ENCODE measurements around the gene TCP11.

TCP11 gene

GRCh38 chr6:35170891-35171290 lies 29.8 kb upstream of the TCP11 start:
- no peak for DNase-seq

- DNase-seq = no peak
These were observed 29.0 kb upstream of the TCP11 start for GRCh38 chr6:35170166-35170565.

GRCh38 chr6:35168461-35168861 lies 27.3 kb upstream of the TCP11 start:
- no peak for DNase-seq

- no peak for DNase-seq
These were observed 26.4 kb upstream of the TCP11 start for GRCh38 chr6:35167505-35167904.

DNA sequence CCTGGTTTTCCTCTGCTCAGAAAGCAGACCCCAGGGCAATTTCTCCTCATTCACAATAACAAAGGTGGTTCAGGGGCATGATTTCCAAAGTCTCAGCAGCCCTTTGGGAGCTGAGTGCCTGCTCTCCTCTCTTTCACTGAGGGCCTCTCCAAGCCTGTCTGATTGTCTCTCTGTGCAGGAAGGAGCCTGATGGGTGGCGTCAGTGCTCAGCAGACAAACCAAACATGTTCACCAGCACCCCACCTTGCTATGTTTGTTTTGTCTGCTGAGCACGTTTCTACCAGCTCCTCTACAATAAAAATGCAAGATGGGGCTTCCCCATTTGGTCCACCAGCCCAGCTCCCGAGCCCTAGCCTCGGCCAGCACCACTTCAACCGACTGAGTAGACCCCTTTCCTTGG lies 25.4 kb upstream of the TCP11 start:
- DNase-seq = no peak

- DNase-seq = no peak
These were observed 25.0 kb upstream of the TCP11 start for GRCh38 chr6:35166116-35166515.

GRCh38 chr6:35165630-35166071 lies 24.5 kb upstream of the TCP11 start:
- no peak for DNase-seq

DNA sequence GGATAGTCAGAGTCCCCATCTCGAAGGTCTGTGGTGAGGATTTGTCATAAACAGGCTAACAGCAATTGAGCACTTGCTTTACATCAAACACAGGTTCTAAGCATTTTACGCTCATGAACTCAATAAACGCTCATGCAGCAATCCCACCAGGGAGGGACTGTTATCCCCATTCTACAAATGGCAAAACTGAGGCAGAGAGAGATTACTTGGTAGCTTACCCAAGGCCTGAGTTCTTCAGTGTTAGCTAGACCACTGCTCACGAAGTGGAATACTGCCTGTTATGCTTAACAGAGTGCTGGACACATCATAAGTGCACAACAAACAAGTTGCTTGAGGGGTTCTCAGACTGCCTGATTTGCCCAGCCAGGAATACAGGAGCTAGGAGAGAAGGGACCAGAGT lies 23.7 kb upstream of the TCP11 start:
- no peak for DNase-seq

GRCh38 chr6:35164277-35164676 lies 23.1 kb upstream of the TCP11 start:
- DNase-seq = no peak

DNA sequence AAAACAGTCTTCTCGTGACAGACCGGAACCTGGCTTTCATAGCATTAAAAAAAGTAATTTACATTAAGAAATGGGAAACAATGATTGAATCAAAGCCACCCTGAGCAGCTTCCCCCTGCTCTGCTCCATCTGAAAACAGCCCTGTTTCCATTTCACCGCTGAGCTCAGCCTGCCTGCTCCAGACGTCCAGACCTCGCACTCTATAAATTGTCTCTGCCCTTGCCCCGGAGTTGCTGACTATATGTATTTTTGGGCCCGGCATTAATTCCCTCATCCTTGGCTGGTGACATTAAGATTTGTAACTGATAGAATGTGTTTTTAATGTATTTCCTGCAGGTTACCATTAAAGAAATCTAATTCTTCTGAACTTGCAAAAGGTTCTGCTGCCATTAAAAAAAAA lies 22.7 kb upstream of the TCP11 start:
- DNase-seq = no peak

- no peak for DNase-seq
These were observed 20.9 kb upstream of the TCP11 start for GRCh38 chr6:35161776-35162607.

DNA sequence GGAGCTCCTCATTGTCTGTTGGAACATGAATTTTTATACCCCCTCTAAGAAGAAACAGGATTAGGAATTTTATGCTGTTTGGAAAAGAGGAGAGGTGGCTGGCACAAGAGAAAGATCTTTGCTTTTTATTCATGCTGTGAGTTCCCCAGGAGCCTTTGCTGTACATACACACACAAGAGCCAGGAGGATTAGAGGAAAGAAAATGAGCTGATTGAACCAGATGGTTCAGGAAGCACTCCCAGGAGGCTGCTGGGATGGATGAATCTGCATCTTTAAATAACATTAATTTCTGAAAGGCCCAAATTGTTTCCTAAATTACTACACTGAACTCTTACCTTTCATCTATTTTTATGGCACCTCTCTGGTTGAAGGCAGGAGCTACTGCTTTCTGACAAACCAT lies 20.1 kb upstream of the TCP11 start:
- no peak for DNase-seq

- no peak for DNase-seq
These were observed 19.5 kb upstream of the TCP11 start for GRCh38 chr6:35160642-35161041.

DNA sequence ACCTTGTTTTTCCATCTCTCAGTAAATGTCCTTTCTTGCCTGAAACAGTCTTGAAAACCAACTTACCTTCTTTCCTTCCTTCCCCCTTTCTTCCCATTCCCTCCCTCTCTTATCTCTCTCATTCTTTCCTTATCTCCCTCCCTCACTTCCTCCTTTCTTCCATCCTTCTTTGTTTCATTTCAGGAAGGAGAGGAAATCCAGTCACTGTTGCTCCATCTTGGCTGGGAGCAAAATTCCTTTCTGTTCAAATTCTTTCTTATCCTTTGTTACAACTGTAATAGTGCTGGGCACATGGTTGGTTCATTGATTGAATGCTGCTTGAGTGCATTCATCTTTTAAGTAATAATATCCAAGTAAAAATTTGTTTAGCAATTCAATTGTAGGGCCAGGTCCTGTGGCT lies 17.4 kb upstream of the TCP11 start:
- DNase-seq = no peak

GRCh38 chr6:35154947-35155346 lies 13.8 kb upstream of the TCP11 start:
- no peak for DNase-seq

DNA sequence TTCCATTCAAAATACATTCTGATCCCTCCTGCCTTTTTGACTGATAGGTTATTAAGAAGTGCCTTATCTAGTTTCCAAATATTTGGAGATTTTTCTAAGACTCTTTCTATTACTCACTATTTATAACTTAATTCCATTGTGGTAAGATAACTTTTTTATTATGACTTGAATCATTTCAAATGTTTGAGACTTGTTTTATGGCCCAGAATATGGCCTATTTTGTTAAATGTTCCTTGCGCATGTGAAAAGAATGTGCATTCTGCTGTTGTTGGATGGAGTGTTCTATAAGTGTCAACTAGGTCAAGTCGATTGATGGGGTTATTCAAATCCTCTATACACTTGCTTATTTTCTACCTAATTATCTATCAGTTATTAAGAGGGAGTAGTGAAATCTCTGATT lies 13.1 kb upstream of the TCP11 start:
- no peak for DNase-seq

DNA sequence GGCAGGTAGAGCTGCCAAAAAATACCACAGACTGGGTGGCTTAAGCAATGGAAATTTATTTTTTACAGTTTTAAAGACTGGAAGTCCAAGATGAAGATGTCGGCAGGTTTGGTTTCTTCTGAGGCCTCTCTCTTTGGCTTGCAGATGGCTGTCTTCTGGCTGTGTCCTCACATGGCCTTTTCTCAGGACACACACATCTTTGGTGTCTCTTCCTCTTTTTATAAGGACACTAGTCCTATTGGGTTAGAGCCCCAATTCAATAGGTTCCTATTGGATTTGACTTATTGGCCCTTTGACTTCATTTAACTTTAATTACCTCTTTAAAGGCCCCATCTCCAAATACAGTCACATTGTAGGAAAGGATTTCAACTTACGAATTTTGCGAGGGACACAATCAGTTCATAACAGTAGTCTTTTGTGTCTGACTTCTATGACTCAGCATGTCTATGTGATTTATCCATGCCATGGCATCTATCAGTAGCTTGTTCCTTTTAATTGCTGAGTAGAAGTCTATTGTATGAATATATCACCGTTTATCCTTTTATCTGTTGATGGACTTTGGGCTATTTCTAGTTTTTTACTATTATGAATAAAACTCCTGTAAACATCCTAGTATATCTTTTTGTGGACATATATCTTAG lies 11.0 kb upstream of the TCP11 start:
- DNase-seq = no peak

DNA sequence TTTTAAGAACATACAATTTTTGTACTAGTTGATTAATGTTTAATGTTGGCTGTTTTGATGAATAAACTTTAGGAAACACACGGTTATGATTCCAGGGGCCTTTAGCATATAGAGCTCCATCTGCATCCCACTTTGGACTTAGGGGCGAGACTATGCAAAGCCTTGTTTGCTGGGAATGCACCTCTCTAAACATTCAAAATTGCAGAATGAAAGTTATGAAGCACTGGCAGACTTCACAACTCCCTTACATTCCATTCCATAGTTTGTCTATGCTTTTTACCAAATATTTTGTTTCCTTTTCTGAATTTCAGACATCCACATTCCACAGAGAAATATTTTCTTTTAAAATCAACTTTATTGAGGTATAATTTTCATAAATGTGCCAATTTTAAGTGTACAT lies 10.3 kb upstream of the TCP11 start:
- DNase-seq = no peak

DNA sequence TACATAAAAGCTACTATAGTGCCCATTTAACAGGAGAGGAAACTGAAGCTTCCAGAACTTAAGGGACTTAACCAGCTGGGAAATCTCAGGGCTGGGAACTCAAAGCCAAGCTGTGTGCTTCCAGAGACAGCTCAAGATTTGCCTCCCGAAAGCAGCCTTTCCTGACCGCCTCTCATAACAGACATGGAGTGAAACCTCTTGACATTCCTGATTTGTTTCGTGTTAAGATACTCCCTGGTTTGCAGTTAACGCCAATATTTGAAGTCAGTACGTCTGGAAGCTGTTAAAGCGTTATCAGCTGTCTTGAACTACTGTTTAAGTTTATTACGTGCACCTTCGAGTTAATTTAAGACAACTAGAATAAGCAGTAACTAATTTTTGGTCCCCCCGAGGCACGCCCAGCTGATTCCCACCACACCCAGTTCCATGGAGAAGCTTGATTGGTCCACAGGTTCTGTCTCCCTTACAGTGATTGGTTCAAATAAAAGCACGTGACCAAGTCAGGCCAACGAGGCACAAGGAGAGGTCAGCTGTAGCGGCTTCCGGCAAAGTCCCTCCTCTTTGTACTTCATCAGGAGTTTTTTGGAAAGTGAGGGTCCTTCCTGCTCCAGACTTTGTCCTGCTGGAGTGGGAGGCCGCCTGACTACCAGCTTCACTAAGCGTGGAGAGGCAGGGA lies 8.9 kb upstream of the TCP11 start:
- no peak for DNase-seq

GRCh38 chr6:35148167-35148741 lies 7.1 kb upstream of the TCP11 start:
- DNase-seq = peak; percentile 52

DNA sequence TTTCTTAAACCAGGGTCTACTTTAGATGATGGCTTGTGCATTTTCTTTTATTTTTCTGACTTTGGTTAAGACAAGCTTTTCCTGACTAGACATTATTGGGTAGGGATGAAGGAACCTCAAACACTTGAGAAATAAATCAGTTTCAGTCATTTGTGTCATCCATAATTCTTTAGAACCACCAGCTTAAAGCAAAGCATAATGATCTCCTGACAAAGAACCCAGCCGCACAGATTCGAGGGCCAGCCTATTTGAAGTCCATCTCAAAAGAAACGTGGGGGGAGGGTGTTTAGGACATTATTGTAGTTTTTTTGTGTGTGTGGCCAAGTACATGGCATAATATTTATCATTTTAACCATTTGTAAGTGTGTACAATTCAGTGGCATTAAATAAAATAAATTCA lies 6.3 kb upstream of the TCP11 start:
- DNase-seq = no peak

GRCh38 chr6:35147026-35147425 lies 5.9 kb upstream of the TCP11 start:
- no peak for DNase-seq

GRCh38 chr6:35146453-35146852 lies 5.3 kb upstream of the TCP11 start:
- no peak for DNase-seq

DNA sequence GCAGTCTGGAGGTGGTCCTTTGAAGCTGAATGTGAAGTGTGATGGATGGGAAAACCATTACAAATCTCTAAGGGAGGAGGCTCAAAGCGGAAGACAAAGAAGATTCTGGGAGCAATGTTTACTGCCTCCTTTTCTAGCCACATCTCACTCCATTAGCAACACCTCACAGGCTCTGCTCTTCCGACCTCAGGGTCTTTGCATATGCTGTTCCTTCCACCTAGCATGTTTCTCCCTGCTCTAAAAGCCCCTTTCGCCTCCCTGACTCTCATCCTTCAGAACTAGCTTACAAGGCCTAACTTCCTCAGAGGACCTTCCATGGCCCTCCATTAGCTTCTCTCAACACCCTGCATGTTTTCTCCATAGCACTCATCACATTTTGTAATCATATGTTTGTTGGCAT lies 4.6 kb upstream of the TCP11 start:
- no peak for DNase-seq

Data from stimulated activated CD4-positive, alpha-beta T cell treated with anti-CD3 and anti-CD28 coated beads, Interleukin-1b, Interleukin-23, amount 100 ng/mL, for 48 hours (primary cell).